Bone marrow (tissue), 2 donors: Measurements from ENCODE around the gene KRTAP6-3.

Source experiments
- DNase-seq, 2 donors: peaks; one replicate each; lab custom pipeline; 2025; lab: John Stamatoyannopoulos, UW

KRTAP6-3 gene

DNA sequence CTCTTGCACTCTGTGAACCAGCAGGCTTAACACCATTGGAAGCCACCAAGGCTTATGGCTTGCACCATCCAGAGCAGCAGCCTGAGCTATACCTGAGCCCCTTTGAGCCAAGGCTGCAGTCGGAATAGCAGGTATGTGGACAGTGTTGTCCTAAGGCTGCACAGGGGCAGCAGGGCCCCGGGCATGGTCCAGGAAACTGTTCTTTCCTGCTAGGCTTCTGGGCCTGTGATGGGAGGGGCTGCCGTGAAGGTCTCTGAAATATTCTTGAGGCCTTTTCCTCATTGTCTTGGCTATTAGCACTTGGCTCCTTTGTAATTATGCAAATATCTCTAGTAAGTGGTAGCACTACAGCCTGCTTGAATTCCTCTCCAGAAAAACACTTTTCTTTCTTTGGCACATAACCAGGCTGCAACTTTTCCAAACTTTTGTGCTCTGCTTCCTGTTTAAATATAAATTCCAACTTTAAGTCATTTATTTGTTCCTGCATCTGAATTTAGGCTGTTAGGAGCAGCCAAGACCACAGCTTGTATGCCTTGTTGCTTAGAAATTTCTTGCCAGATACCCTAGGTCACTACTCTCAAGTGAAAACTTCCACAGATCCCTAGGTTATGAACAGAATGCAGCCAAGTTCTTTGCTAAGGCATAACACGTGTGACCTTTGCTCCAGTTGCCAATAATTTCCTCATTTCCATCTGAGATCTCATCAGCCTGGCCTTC lies 33.4 kb downstream of the KRTAP6-3 start:
- no peak for DNase-seq

DNA sequence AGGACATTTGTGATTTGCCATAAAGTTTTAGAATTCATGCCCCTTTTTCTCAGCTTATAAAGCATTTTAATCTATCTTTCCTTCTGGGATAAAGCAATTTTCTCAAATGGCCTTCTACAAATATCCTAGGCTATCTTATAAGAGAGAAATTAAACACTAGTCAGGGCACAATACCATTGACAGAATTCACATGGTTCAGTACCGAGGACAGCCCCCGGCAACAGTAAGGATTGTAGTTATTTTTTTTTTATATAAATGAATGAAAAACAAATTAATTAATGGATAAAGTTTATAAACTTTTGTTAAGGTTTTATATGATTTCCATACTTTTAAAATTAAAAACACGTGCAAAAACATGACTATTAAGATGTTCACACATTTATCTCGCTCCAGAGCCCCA lies 35.9 kb downstream of the KRTAP6-3 start:
- DNase-seq = no peak

DNA sequence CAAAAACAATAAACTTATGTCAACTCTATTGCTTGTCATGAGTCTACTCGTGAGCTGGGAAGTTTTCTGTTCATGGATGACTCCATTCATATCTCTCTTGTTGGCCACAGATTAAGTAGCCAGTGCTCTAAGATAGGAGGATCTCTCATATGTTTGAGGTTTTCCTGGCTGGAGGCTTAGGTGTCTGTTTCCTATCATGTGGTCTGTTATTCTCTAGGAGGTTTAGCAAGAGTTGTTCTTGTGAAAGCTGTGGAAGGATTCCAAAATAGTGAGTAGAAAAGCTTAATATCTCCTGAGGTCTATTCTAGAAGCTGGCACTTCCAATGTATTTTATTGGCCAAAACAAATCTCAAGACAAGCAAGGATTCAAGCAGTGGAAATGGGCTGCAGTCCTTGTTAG lies 37.0 kb downstream of the KRTAP6-3 start:
- DNase-seq = no peak

DNA sequence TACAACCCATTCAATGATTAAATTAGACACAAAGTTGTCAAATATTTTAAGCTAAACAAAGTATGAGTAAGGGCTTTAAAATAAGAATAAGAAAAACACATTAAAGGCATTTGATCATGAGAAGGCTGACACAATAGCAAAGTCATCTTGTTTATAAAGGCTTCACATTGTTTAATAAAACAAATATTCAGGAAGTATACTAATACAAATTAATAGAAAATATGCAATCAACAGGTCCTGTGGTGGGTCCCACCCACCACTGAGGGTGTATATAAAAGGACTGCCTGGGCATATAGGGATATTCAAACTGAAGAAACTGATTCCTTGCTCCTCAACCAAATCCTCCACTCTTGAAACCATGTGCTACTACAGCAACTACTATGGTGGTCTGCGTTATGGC lies 42.7 kb downstream of the KRTAP6-3 start, which contains the start of gene KRTAP20-2:
Gene KRTAP20-2 (plus strand): TSS at position 301 of the 400 bp plus-strand sequence. CDS start 58 bp downstream, at position 359.
- no peak for DNase-seq

DNA sequence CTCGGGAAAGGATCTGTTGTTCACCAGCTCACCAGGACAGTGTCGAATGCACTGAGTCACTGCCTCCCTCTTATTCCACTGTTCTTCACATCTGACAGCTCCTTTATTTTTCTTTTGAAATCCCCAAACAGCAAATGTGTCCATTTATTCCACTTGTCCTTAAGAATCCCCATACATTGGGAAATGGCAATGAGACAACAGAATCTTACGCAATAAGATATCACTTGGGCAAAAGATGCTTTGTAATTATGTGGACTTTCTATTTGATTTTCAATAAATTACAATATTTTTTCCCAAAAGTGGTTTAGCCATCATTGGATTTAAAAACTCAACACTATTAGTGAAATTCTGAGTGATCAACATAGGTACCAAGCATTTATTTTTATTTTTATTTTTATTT lies 46.4 kb downstream of the KRTAP6-3 start:
- DNase-seq = no peak

DNA sequence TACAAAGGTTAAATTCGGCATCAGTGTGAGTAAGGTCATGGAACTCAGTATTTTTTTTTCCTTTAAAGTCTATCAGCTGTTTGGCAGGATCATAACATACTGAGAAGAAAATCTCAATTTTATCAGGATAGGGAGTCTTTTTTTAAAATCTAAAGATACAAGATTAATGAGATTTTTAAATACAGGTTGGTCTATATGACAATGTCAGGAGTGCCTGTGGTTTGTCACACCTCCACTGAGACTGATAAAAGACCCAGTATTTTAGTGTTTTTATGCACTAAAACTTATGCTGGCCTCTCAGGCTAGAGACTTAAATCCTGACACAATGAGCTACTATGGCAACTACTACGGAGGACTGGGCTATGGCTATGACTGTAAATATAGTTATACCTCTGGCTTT lies 50.3 kb downstream of the KRTAP6-3 start, which contains the start of gene KRTAP20-3:
Gene KRTAP20-3 (plus strand): TSS at position 301 of the 400 bp plus-strand sequence.
- no peak for DNase-seq
